ENCODE data around the gene LARGE1. TPM values are rescaled to one million over a fixed set of nuclear protein-coding genes. Genes with fewer than 3 reads are reported as not detected.

Gene LARGE1
- total RNA-seq, 1 experiment from 2014 or later = 1.5 TPM

DNA sequence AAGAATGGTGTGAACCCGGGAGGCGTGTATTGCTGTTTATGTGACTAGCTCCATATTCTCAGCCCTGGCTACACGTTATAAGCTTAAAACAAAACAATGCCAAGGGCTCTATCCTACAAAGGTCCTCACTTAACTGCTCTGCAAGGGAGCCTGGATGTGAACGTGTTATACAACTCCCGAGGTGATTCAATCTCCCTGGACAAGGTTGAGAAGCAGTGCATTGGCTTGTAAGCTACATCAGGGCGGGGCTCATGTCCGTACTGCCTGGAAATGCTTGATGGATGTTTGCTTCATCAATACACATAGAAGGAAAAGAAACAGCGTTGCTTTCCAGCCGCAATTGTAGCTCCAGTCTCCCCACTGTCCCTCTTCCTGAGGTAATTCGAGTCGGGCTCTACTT lies 605.2 kb downstream of the LARGE1 start:
- H3K27ac ChIP-seq (ENCODE audit: low read depth, low read length) = no peak overlapping the region
- no peaks in the 10 kb centered on the region for H3K4me1 ChIP-seq (ENCODE audit: control insufficient read depth in 1 of 2, insufficient read depth in 2 of 2, low read length in 2 of 2)
- intact Hi-C loops (cut with micrococcal nuclease) = no loop called here
- ATAC-seq = no peak
- H4K20me1 ChIP-seq (ENCODE audit: insufficient read depth) = no peaks in the 10 kb centered on the region
- TF ChIP-seq REST (IDR thresholded peaks at IDR 0.05; ENCODE audit: low read depth) = no peak
- TF ChIP-seq YY1 (IDR thresholded peaks at IDR 0.05; ENCODE audit: extremely low read depth, insufficient replicate concordance, low read depth, low read length) = no peak
- H2AFZ ChIP-seq (ENCODE audit: low read depth, low read length, poor library complexity, severe bottlenecking) = no peak overlapping the region
- H3K4me3 ChIP-seq (replicated peaks in 1 of 2; ENCODE audit: low read depth in 1 of 2, low read length in 2 of 2) = no peak overlapping the region
- no peaks in the 10 kb centered on the region for H3K36me3 ChIP-seq (ENCODE audit: control insufficient read depth in 1 of 2, insufficient read depth in 2 of 2, low read length in 2 of 2)
- no peak for DNase-seq (ENCODE audit: low read depth, low spot score)
- no peak overlapping the region for H3K4me2 ChIP-seq (ENCODE audit: low read length)
- peaks cover 0 to 25% of the 10 kb centered on the region in 2 experiments; a peak in 1 of 4 replicates for H3K9me3 ChIP-seq (ENCODE audit: control insufficient read depth in 1 of 2, insufficient read depth in 1 of 2, low read depth in 1 of 2, low read length in 2 of 2)
- no peaks in the 10 kb centered on the region for H3K27me3 ChIP-seq (ENCODE audit: insufficient read depth, low read length)
- no TSS peak for BruUV-seq (replicated peaks)
- ChIA-PET CTCF (no interaction called here), POLR2A (no interaction called here), RAD21 (ENCODE audit: low non-redundant PET in 1 of 2, low total read pairs in 2 of 2, uncharacterized antibody in 2 of 2, unreplicated experiment in 2 of 2) (no interaction called here)
- H3K9me2 ChIP-seq (ENCODE audit: insufficient read depth) = no peaks in the 10 kb centered on the region
- no peaks in the 10 kb centered on the region for H3K79me2 ChIP-seq (ENCODE audit: insufficient read depth, low read length)
- H3K9ac ChIP-seq (ENCODE audit: low read length) = no peak overlapping the region

DNA sequence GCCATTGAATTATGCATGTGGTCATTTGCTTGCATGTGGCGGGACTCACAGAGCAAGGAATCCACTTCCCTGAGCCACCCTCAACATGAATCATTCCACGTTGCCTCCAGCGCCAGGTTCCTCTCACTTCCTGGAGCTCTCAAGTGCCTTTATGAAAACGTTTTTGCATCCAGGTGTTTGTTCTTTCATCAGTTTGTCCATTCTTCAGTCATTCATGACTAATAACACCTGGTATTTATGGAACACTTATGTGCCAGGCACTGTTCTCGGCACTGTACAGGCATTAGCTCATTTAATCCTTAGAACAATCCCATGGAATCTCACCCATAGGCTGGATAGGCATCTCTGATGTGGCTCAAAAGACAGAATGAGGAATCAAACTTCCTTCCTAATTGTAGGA lies 606.0 kb downstream of the LARGE1 start:
- Histone ChIP-seq H3K27ac (ENCODE audit: low read depth, low read length) (no peak overlapping the region), H3K4me3 (replicated peaks in 1 of 2; ENCODE audit: low read depth in 1 of 2, low read length in 2 of 2) (no peak overlapping the region), H3K27me3 (ENCODE audit: insufficient read depth, low read length) (no peaks in the 10 kb centered on the region), H3K9me3 (ENCODE audit: control insufficient read depth in 1 of 2, insufficient read depth in 1 of 2, low read depth in 1 of 2, low read length in 2 of 2) (peaks cover 0 to 25% of the 10 kb centered on the region in 2 experiments; a peak in 1 of 4 replicates), H3K36me3 (ENCODE audit: control insufficient read depth in 1 of 2, insufficient read depth in 2 of 2, low read length in 2 of 2) (no peaks in the 10 kb centered on the region), H2AFZ (ENCODE audit: low read depth, low read length, poor library complexity, severe bottlenecking) (no peak overlapping the region), H3K79me2 (ENCODE audit: insufficient read depth, low read length) (no peaks in the 10 kb centered on the region), H3K4me1 (ENCODE audit: control insufficient read depth in 1 of 2, insufficient read depth in 2 of 2, low read length in 2 of 2) (no peaks in the 10 kb centered on the region), H4K20me1 (ENCODE audit: insufficient read depth) (no peaks in the 10 kb centered on the region), H3K9ac (ENCODE audit: low read length) (no peak overlapping the region), H3K4me2 (ENCODE audit: low read length) (no peak overlapping the region), H3K9me2 (ENCODE audit: insufficient read depth) (no peaks in the 10 kb centered on the region)
- DNase-seq (ENCODE audit: low read depth, low spot score) = no peak
- intact Hi-C loops (cut with micrococcal nuclease) = no loop called here
- ChIA-PET RAD21 (ENCODE audit: low non-redundant PET in 1 of 2, low total read pairs in 2 of 2, uncharacterized antibody in 2 of 2, unreplicated experiment in 2 of 2) (no interaction called here), CTCF (no interaction called here), POLR2A (no interaction called here)
- TF ChIP-seq YY1 (IDR thresholded peaks at IDR 0.05; ENCODE audit: extremely low read depth, insufficient replicate concordance, low read depth, low read length) (no peak), TCF7L2 (IDR thresholded peaks at IDR 0.05; ENCODE audit: borderline replicate concordance, extremely low read depth, insufficient read depth, insufficient read length) (no peak), EZH2phosphoT487 (IDR thresholded peaks at IDR 0.05; ENCODE audit: borderline replicate concordance) (no peak), ZNF274 (IDR thresholded peaks at IDR 0.05; ENCODE audit: low read depth, low read length) (no peak)
- TF ChIP-seq, protein P1, sequence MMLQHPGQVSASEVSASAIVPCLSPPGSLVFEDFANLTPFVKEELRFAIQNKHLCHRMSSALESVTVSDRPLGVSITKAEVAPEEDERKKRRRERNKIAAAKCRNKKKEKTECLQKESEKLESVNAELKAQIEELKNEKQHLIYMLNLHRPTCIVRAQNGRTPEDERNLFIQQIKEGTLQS (IDR thresholded peaks at IDR 0.05) = no peak
- no peak for ATAC-seq
- BruUV-seq (replicated peaks) = no TSS peak
